ENCODE results near the gene UBA1.
"Not testable (repeated sequence)": the region's sequence is repeated elsewhere in the genome, so short reads cannot be mapped to it uniquely, and the experiment has no call there.

The UBA1 gene

DNA sequence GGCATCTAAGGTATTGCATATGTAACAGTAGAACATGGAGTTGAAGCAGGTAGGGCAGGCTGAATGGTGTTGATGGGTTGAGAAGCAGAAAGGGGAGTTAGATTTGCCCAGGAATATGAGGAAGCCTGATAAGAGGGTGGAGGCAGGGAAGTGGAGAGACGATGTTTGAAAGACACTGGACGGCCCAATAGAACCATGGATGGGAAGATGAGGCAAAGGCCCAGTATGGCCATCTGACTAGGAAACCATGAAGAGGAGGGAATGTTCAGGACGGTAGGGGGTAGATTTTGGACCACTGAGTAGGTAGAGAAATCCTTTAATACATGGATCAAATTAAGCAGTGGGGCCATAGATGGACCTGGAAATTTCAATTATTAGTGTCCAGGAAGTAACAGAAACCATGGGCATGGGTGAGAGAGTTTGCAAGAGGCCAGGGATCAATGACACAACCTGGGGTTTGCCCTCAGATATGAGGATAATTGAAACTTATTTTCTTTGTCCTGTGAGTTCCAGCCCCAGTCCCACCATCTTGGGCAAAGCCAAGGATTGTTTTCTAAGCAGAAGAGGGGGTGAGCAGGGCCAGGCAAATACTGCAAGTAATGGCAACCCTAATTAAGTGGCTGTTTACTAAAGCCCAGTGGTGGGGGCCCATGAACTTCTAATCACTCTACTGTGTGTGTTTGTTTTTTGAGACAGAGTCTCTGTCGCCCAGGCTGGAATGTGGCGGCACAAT lies 36.7 kb downstream of the UBA1 start:
- DNase-seq (ENCODE audit: low spot score): no peak

DNA sequence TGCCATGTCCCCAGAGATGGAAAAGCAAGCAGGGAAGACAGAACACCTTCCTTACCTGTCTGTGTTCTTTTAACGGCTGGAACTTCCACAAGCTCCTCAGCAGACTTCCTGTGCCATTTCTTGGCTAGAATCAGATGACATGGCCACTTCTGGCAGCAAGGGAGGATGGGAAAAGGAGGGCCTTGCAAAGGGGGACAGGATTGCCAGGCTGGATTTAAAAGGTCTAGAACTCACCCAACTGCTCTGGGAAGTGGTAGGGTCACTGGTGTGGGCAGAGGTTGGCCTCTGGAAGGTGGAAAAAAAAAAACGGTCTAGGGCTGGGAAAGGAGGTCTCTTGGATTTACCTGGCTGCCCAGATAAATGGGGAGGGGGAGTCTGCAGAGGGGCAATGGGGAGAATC lies 37.5 kb downstream of the UBA1 start:
- no peak for DNase-seq (ENCODE audit: low spot score)

GRCh38 chrX:47232197-47232802 lies 38.7 kb downstream of the UBA1 start:
- DNase-seq (ENCODE audit: low spot score): no peak

DNA sequence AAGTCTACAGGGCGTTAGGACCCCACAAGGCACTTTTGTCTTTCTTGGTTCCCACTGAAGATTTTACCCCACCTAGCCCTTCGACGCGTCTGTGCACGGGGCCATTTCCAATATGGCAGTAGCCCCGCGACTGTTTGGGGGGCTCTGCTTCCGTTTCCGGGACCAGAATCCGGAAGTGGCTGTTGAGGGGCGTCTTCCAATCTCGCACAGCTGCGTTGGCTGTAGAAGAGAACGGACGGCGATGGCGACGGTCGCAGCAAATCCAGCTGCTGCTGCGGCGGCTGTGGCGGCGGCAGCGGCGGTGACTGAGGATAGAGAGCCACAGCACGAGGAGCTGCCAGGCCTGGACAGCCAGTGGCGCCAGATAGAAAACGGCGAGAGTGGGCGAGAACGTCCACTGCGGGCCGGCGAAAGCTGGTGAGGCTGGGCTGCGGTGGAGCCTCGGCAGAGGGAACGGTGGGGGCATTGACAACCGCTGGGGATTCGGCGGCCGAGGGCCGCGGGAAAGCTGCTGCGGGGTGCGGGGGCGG lies 39.2 kb downstream of the UBA1 start, which contains the start of gene USP11:
USP11 (plus strand) TSS at position 207 of the 530 bp plus-strand sequence; CDS start at position 242, 35 bp downstream.
- DNase-seq (ENCODE audit: low spot score): peak; percentile 52

- peak; percentile 97 for DNase-seq (ENCODE audit: low spot score)
Observed at GRCh38 chrX:47233333-47234113, 39.9 kb downstream of the UBA1 start.

DNA sequence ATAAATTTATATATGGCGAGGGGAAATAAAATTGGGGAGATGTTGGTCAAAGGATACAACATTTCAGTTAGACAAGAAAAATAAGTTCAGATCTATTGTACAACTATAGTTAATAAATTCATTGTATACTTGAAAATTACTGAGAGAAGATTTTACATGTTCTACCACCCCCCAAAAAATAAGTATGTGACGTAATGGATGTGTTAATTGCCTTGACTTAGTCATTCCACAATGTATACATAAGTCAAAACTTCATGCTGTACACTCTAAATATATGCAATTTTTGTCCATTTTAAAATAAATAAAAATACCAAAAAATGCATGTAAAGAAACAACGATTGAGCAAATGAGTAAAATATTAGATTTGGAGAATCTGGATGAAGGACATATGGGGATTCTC lies 41.0 kb downstream of the UBA1 start:
- DNase-seq (ENCODE audit: low spot score): no peak

DNA sequence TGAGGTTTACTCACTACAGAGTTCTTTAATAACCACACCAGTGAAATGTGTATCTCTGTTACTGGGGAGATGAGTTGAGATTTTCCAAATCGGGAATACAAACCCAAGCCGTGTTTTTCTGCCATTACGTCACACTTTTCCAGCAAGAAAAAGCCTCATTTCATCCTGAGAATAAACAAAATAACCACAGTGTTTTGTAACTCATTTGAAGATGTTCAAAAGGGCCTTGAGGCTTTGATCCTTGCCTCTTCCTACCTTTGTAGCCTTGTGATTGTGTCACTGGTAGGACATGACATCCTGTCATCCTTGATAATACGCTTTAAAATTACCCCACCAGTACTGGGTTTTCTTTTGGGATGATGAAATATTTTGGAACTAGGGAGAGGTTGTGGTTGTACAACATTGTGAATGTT lies 42.1 kb downstream of the UBA1 start:
- no peak for DNase-seq (ENCODE audit: low spot score)

DNA sequence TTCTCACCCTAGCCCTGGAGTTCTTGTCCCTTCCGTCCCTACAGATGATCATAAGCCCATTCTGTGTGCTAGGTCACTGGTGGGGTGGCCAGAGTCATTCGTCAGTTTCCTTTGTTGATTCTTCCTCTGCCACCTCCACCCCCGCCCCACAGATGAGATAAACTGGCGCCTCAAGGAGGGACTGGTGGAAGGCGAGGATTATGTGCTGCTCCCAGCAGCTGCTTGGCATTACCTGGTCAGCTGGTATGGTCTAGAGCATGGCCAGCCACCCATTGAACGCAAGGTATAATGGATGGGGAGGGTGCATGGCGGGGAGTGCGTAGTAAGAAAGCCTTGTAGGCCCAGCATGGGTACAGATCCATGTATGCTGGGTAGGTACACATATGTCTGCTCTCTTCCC lies 45.6 kb downstream of the UBA1 start:
- DNase-seq (ENCODE audit: low spot score): no peak

DNA sequence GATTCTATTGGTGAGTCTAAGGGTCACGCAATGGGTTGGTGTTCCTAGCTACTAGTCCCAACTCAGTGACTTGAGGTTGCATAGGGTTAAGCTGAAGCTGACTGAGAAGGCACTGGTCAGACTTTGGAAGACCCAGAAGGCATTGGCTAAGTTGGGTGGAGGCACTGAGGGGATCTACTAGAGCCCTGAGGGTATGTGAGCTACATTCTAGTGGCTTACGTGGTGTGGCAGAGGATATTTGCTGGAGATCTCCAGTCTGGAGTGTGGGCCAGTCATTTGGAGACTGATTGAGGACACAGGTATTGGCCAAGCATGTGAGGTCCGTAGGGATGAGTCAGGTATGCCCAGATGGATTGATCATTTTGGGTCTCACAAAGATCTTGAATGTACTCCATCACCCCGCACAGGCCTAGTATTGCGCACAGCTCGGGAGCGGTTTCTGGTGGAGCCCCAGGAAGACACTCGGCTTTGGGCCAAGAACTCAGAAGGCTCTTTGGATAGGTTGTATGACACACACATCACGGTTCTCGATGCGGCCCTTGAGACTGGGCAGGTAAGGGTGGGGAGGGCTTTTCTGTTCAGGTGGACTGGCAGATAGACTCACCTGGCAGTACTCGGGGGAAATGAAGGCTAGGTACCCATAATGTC lies 46.4 kb downstream of the UBA1 start:
- DNase-seq (ENCODE audit: low spot score): no peak

- DNase-seq (ENCODE audit: low spot score): no peak
Observed at GRCh38 chrX:47240619-47241018, 47.0 kb downstream of the UBA1 start.

DNA sequence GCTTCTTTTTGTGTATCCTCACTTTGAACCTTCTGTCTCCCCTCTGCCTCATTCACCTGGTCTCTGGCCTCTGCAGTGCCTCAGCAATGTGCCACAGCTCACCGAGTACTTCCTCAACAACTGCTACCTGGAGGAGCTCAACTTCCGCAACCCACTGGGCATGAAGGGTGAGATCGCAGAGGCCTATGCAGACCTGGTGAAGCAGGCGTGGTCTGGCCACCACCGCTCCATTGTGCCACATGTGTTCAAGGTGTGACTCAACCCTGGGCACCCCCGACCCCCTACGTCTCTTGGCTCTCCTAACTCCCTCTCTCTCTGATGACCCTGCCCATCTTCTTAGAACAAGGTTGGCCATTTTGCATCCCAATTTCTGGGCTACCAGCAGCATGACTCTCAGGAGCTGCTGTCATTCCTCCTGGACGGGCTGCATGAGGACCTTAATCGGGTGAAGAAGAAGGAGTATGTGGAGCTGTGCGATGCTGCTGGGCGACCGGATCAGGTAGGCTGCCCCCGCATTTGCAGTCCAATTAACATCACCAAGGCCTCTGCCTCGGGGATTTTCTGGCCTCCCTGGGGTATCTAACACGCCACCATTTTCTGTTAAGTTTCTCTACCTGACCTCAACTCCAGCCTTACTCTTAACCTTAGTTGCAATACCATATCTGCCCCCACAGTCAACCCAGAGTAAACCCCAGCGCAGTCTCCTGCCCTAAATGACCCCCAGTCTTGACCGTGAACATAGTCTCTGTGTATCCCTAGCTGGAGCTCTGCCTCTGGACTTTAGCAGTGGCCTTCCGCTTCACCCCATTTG lies 47.8 kb downstream of the UBA1 start:
- no peak for DNase-seq (ENCODE audit: low spot score)

DNA sequence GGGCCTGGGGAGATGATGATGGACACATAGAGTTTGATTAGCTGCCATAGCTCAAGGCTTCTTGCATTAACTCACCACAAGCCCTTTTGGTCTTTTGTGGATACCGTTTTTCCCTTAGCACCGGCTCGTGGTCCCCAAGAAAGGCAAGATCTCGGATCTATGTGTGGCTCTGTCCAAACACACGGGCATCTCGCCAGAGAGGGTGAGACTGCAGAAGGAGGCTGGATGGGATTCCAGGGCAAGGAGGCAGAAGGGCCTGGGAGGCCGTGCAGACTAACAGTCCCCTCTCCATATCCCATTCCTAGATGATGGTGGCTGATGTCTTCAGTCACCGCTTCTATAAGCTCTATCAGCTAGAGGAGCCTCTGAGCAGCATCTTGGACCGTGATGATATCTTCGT lies 48.7 kb downstream of the UBA1 start:
- DNase-seq (ENCODE audit: low spot score): no peak

- DNase-seq (ENCODE audit: low spot score): no peak
Observed at GRCh38 chrX:47243351-47243750, 49.7 kb downstream of the UBA1 start.

GRCh38 chrX:47244676-47245075 lies 51.0 kb downstream of the UBA1 start:
- no peak for DNase-seq (ENCODE audit: low spot score)

- DNase-seq (ENCODE audit: low spot score): no peak
Observed at GRCh38 chrX:47245156-47245555, 51.5 kb downstream of the UBA1 start.

- no peak for DNase-seq (ENCODE audit: low spot score)
Observed at GRCh38 chrX:47247206-47247998, 53.8 kb downstream of the UBA1 start.

- DNase-seq (ENCODE audit: low spot score): no peak
Observed at GRCh38 chrX:47247999-47248320, 54.3 kb downstream of the UBA1 start.

DNA sequence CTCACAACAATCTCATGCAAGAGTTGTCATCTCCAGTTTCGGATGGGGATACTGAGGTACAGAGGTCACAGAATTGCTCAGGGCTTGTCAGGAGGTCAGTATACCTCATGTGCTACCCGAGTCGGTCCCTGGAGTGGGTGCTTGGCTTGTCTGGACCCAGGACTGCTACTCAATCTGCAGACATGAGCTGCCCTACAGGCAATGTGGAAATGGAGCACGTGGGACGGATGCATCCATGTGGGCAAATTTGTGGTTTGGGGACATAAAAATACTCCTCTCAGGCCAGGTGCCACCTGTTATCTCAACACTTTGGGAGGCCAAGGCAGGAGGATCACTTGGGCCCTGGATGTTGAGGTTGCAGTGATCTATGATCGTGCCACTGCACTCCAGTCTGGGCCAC lies 54.9 kb downstream of the UBA1 start:
- DNase-seq (ENCODE audit: low spot score): no peak

DNA sequence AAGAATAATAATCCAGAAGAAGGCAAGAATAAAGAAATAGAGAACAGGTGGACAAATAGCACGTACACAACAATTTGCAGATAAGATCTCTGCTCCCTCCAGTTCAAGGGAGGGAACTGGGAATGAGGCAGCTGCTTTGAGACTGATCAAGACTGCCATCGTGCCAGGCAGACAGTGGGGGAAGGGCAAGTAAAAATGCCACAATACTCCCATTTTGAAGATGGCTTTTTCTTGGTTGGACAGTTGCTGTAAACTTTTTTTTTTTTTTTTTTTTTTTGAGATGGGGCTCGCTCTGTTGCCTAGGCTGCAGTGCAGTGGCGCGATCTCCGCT lies 56.4 kb downstream of the UBA1 start:
- no peak for DNase-seq (ENCODE audit: low spot score)

GRCh38 chrX:47257620-47258019 lies 64.0 kb downstream of the UBA1 start:
- DNase-seq (ENCODE audit: low spot score): not testable (repeated sequence)

Measured in CD4-positive, alpha-beta T cell treated with Interleukin-2 at 100 ng/mL for 4 hours (primary cell).